Activated gamma-delta T cell treated with anti-CD3 and anti-CD28 coated beads, Interleukin-2, amount 50 U/mL, for 16 hours (primary cell): ENCODE data around the gene MLH3.
"Not testable (repeated sequence)": the region's sequence is repeated elsewhere in the genome, so short reads cannot be mapped to it uniquely, and the experiment has no call there.

Source experiments
- DNase-seq: peaks from one replicate; pipeline ENCODE4 v3.0.0-alpha.2; 2020; ENCODE audit warnings: low read depth

Gene MLH3

GRCh38 chr14:75025876-75026275, 25.4 kb downstream of the MLH3 start:
- no peak for DNase-seq

DNA sequence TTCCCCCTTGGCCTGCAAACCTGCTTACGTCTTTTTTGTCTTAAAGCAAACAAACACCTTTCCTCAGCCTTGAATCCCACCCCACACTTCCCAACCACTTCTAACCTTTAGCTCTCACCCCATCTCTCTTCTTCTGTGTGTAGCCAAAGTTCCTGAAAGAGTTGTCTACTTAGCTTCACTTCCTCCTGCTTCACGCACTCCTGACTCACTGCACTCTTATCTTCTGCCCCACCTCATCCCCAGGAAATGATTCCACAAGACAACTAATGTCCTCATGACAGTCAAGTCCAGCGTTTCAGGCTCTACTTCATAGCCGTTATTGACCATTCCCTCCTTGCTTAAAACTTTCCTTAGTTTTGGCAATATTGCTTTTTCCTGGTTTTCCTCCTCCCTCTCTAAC, 26.2 kb downstream of the MLH3 start:
- DNase-seq: no peak

GRCh38 chr14:75023108-75023507, 28.2 kb downstream of the MLH3 start:
- DNase-seq: no peak

DNA sequence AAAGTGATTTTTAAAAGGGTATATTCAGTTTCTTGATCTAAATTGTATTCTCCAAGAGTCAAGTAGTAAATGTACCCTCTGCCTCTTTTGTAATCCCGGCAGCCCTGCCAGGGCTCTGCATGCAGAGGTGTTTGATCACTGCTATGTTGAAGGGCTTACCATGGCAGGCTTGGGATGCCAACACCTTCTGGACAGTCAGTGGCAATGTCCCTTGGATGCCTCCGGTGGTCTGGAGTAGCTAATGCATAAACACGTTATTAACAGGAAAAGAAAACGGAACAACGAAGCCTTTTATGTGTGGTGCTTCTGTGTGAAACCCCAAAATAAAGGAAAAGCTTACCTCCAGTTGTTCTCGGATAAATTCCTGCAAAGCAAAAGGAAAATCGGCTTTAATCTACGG, 28.6 kb downstream of the MLH3 start:
- no peak for DNase-seq

- DNase-seq: no peak
Observed at GRCh38 chr14:75018694-75019093, 32.6 kb downstream of the MLH3 start.

DNA sequence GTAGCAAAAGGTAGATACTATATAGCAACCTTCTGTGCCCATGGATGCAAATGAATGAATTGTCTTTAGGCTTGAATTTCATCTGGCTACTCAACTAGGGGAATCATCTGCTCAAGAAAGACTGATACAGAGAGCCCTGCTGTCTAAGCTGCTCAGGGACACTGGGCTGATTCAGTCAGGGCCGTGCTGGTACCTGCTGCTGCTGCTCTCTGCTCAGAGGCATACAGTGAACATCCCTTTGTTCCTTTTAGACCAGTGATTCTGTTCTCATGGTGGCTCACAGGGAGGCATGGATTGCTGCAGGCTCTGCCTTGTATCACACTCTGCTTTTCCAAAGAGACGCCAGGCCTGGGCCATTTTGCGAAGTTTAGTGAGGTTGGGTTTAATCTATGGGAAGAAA, 34.5 kb downstream of the MLH3 start:
- DNase-seq: no peak

DNA sequence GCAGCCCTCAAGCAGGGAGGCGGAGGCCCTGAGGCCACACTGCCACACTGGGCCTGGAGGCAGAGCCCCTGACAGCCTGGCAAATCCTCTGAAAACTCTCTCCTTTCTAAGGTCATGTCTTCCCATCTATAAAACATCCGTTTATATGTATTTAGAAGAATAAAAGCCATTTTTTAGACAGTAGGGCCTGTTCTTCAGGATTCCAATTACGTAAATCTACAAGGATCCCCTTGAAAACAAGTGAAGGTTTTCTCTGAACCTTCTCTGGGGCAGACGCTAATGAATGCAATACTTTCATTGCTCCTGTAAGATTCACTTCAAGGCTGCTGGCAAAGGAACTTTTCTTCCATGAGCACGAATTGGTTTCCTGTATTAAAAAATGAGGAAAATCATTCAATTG, 35.8 kb downstream of the MLH3 start:
- no peak for DNase-seq

GRCh38 chr14:75013290-75013689, 38.0 kb downstream of the MLH3 start:
- no peak for DNase-seq

DNA sequence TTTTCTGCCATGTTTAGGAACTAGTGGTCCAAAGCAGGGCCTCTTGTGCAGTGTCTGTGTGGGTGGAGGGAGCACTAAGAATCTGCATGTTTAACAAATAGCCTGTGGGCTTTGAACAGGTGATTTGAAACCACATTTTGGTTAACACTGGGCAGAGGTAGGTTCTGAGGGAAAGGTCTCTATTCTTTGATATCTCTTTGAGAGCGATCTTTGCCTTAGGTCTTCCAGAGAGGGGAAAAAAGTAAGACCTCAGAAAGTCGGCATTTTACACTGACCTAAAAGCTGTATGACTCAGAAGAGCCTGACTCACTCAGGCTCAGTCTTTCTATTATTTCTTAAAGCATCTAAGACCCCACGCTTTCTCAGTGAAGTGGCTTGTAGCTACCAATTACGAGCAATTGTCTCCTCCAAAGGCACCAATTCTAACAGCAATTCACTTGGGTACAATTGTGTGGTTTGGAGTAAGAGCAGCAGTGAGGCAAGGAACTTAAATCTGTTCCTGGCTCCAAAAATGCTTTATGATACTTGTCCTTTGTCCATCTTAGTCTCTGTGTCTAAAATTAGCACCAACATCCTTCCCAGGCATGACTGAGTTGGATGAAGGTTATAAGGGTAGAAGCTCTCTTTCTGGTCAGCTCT, 39.8 kb downstream of the MLH3 start:
- no peak for DNase-seq

- DNase-seq: no peak
Observed at GRCh38 chr14:75010472-75011093, 40.7 kb downstream of the MLH3 start.

DNA sequence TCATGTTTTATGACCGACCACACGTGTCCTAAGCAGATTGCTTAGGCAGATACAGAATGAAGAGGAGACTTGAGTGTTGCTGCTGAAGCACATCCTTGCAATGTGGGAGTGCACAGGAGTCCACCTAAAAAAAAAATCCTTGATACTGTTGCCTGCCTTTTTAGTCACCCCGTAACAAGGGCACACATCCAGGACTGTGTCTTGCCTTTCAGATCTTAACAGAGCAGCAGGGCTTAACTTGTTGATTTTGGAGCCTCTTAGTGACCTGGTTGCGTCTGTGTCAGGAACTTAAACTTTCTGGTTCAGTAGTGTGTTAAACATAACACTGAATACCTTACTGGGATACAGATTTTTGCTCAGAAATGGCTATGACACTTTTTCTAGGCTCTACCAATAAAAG, 42.1 kb downstream of the MLH3 start:
- no peak for DNase-seq

GRCh38 chr14:75005357-75005756, 45.9 kb downstream of the MLH3 start:
- DNase-seq: no peak

- no peak for DNase-seq
Observed at GRCh38 chr14:75003250-75004027, 47.8 kb downstream of the MLH3 start.

GRCh38 chr14:75002392-75003249, 48.6 kb downstream of the MLH3 start, which contains the start of gene EIF2B2:
Gene EIF2B2, plus strand, starts transcription at chr14:75002921. Its CDS starts 70 bp downstream, at chr14:75002991.
- DNase-seq: peak; percentile 99

GRCh38 chr14:75001899-75002298, 49.4 kb downstream of the MLH3 start:
- DNase-seq: no peak

GRCh38 chr14:75001261-75001660, 50.0 kb downstream of the MLH3 start:
- no peak for DNase-seq

DNA sequence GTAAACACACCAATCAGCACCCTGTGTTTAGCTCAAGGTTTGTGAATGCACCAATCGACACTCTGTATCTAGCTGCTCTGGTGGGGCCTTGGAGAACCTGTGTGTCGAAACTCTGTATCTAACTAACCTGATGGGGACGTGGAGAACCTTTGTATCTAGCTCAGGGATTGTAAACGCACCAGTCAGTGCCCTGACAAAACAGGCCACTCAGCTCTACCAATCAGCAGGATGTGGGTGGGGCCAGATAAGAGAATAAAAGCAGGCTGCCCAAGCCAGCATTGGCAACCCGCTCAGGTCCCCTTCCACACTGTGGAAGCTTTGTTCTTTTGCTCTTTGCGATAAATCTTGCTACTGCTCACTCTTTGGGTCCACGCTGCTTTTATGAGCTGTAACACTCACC, 55.5 kb downstream of the MLH3 start:
- DNase-seq: not testable (repeated sequence)

DNA sequence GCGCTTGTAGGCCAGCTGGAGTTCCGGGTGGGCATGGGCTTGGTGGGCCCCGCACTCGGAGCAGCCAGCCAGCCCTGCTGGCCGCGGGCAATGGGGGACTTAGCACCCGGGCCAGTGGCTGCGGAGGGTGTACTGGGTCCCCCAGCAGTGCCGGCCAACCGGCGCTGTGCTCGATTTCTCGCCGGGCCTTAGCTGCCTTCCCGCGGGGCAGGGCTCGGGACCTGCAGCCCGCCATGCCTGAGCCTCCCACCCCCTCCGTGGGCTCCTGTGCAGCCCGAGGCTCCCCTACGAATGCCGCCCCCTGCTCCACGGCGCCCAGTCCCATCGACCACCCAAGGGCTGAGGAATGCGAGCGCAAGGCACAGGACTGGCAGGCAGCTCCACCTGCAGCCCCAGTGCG, 57.1 kb downstream of the MLH3 start:
- DNase-seq: not testable (repeated sequence)

GRCh38 chr14:74988993-74989392, 62.3 kb downstream of the MLH3 start:
- no peak for DNase-seq

DNA sequence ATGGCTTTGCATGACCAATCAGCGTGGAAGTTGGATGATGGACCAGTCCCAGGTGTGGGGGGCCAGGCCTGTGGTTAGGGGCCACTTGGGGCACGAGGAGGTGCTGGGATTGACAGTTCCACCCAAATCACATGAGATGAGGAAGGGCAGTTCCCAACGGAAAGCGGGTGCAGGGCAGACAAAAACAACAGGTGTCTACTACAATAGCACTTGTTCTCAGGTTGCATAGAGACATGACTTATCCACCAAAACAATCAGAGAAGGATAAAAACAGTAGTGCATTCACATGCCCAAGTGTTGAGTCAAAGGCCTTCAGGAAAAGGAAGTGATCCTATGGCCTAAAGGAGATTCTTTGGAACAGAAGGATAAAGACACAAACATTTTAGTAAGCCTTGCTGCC, 63.1 kb downstream of the MLH3 start:
- DNase-seq: no peak

- no peak for DNase-seq
Observed at GRCh38 chr14:74985806-74986205, 65.5 kb downstream of the MLH3 start.

DNA sequence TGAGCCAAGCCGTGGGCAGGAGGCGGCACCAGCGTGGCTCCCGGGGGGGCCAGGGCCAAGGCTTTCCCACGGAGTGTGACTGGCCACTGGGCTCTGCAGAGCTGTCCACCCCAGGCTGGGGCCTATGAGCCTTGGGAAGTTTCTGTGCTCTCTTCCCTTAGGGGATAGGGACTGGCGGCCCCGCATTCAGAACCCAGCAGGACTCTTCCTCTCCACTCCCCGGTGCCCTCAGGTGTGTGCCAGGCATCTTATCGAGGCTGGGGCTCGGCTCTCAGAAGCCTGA, 66.3 kb downstream of the MLH3 start:
- no peak for DNase-seq
